GM12873 (cell line): Measurements from ENCODE around the gene ALKBH4.

Experiments
- TF ChIP-seq, protein P1 (sequence below): IDR thresholded peaks from 2 replicates; pipeline ENCODE4 v1.5.1; 2012; ENCODE audit warnings: low read depth, mild to moderate bottlenecking, moderate library complexity, low read length, control low read depth; ENCODE audit not compliant: insufficient read depth; ENCODE audit errors: missing control alignments

ALKBH4 gene

DNA sequence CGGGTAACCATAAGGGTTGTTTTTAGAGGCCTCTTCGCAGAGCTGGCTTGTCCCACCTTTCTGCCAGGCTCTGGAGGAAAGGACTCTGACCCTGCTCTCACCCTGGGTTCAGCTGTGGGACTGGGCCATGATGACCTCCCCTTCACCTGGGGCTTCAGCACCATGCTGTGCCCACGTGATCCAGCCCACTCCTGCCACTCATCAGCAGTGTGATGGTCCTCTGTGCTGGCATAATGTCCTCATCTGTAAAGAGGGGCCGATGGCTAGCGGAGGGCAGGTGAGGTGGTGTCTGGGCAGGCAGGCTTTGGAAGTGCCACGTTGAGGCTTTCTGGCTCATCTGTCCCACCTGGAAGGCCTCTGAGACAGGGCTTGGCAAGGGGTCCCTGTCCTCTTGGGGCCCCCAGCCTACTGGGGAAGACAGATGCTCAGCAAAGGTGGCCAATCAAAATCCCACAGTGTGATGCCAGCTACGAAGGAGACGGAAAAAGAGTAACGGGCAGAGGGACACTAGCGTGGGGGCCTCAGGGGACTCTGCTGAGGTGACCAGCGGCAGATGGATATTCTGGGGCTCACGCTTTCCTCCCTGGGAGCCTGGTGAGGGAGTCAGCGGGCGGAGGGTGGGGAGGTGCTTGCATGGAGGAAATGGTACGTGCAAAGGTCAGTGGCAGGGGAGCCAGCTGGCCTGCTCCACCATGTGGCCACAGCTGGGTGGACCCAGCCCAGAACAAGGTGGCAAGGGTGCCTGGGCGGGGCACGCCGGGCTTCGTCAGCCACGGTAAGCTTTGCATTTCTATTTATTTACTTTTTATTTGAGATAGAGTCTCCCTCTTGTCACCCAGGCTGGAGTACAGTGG is 5.5 kb upstream of the ALKBH4 start:
- TF ChIP-seq, protein P1, sequence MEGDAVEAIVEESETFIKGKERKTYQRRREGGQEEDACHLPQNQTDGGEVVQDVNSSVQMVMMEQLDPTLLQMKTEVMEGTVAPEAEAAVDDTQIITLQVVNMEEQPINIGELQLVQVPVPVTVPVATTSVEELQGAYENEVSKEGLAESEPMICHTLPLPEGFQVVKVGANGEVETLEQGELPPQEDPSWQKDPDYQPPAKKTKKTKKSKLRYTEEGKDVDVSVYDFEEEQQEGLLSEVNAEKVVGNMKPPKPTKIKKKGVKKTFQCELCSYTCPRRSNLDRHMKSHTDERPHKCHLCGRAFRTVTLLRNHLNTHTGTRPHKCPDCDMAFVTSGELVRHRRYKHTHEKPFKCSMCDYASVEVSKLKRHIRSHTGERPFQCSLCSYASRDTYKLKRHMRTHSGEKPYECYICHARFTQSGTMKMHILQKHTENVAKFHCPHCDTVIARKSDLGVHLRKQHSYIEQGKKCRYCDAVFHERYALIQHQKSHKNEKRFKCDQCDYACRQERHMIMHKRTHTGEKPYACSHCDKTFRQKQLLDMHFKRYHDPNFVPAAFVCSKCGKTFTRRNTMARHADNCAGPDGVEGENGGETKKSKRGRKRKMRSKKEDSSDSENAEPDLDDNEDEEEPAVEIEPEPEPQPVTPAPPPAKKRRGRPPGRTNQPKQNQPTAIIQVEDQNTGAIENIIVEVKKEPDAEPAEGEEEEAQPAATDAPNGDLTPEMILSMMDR, result no peak

DNA sequence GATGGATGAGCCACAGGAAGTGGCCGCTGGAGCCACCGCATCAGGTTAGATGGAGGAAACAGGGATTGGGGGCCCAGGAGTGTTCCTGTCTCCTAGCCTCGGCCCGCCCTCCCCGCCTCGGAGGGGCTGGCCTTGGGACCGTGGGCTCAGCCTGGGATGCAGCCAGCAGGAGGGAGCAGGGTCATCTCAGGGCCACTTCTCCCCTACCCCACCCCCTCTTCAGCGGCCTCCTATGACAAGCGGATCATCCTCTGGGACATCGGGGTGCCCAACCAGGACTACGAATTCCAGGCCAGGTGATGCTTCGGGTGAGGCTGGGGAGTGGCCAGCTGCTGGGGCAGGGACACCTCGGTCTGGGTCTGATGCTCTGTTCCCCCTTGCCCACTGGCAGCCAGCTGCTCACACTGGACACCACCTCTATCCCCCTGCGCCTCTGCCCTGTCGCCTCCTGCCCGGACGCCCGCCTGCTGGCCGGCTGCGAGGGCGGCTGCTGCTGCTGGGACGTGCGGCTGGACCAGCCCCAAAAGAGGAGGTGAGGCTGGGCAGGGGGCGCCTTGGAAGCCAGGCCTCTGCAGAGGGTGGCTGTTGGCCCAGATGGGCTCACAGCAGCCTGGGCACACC is 4.8 kb upstream of the ALKBH4 start:
- TF ChIP-seq, protein P1, result no peak

DNA sequence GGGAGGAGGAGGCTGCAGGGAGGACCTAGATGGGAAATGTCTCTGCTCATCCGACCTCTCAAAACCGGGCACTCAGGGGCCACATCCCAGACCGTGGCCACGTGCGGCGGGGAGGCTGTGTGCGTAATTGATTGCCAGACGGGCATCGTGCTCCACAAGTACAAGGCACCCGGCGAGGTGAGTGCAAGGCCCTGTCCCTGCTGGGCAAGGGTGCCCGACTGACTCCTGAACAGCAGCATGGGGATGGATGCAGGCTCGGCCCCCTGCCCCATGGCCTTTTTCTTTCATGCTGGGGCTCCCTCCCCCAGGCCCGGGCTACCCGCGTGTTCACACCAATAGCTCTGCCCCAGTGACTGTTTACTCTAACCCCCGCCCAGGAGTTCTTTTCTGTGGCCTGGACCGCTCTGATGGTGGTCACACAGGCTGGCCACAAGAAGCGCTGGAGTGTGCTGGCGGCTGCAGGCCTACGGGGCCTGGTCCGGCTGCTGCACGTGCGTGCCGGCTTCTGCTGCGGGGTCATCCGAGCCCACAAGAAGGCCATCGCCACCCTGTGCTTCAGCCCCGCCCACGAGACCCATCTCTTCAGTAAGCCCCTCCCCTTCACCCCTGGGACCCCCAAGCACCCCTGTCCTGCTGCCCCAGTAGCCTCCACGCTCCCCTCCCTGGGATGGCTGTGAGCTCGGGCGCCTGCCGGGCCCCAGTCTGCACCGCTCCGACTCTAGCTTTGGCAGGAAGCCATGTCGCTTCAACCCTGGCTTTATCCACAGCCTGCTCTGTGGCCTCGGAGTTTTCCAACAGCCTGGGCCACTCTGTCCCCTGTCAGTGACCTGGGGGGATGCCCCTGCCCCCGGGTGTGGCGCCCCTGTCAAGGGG is 4.1 kb upstream of the ALKBH4 start:
- TF ChIP-seq, protein P1, result no peak

DNA sequence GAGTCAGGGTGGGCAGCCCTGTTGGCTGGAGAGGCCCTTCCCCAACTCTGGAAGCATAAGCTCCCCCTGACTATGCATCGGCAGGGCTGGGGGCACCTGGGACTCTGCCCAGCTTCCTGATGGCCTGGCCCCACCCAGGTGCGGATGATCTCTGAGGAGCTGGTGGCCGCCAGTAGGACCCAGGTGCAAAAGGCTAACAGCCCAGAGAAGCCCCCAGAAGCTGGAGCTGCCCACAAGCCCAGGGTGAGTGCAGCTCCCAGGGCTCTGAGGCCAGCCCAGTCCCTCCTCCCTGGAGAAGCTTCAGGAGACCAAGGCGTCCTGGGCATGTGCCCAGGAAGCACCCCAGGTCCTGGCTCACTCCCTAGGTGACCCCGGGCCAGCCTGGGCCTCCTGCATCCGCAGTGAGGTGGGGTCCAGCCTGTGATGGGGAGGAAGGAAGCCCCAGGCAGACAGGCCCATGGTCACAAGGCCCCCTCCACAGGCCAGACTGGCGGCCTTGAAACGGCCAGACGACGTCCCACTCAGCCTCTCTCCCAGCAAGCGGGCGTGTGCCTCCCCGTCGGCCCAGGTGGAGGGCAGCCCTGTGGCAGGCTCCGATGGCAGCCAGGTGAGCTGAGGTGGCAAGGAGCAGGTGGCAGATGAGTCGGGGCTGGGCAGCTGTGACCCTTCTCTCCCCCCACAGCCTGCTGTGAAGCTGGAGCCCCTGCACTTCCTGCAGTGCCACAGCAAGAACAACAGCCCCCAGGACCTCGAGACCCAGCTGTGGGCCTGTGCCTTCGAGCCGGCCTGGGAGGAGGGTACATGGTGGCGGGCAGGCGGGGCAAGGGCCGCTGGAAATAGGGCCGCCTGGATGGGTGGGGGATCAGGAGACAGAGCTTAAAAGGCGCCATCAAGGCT is 3.2 kb upstream of the ALKBH4 start:
- TF ChIP-seq, protein P1, result no peak

DNA sequence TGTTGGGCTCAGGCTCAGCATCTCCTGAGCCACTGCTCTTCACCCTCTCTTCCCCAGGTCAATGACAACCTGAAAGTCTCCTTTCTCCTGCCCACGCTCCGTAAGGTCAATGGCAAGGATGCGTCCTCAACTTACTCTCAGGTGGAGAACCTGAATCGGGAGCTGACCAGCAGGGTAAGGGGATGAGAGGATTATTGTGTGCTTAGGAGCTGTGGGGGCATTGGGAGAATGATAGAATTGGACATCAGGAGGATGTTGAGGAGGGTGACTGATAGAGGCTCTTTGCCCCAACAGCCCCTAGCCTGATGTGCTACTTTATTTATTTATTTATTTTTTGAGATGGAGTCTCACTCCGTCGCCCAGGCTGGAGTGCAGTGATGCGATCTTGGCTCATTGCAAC is 1.4 kb upstream of the ALKBH4 start:
- TF ChIP-seq, protein P1, result no peak

DNA sequence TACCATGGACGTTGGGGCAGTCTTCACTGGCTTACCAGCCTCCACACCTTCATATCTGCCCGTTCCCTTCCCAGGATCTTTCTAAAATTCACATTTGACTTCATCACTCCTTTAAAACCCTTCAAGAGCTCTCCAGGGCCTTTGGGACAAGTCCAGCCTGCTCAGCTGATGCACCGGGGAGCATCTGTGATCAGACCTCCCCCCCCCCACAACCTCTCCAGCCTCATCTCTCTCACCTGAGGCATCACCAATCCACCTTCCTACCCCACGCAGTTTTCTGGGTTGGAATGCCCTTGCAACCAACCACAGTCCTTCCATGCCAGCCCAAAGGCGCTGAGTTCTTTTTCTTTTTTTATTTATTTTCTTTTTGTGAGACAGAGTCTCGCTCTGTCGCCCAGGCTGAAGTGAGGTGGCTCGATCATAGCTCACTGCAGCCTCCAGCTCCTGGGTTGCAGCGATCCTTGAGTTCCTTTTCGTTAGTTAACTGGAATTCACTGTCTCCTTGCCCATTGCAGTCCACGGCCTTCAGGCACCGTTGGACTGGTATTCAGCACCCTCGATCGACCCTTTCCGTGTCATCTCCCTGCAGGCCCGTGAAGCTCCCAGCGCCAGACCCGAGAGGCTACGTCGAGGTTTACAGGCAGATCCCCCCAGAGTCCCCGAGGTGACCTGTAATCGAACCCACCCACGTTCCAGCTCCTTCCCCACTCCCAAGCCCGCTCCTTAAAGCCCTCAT is 654 bp downstream of the ALKBH4 start:
- TF ChIP-seq, protein P1, result no peak
